Left hindlimb (tissue), 1 donor: ENCODE measurements around the gene TEAD2.

Experiments
- DNase-seq: peaks from one replicate; pipeline ENCODE4 v3.0.0-alpha.2; 2018

The TEAD2 gene

DNA sequence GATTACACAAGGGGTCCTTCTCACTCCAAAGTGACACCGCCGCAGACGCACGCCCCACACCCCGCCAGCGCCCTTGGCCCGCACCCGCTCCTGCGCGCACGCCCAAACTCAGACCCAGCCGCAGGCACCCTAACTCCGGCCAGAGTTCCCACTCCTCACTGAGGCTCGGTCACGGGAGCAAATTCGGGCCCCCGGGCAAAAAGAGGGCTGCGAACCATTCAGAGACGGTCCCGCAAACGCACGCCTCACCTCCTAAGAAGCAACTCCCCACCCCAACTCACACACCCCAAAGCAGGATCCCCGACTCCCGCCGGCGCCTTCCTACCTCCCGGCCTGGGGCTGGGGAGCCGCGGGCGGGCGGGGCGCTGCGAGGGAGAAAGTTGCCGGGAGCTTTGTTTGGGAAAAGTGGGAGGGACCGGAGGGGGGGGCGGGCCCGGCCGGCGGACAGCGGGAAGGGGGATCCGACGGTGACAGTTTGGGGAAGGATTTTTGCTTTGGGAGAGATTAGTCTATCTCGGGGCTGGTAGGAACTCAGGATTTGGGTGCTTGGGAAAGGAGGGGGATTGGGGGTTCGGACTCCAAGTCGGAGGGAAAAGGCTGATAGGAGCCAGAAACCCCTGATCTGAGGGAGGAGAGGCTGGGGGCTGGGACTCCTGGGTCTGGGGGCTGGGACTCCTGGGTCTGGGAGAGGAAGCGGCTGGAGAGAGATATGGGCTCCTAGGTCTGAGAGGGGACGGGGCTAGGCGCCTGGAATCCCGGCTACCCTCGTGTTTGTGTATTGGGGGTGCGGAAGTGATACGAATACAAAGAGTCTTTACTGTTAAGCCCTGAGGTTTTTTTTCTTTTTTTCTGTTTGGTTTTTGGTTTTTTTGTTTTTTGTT is at the start of gene TEAD2:
Gene TEAD2, minus strand, starts transcription at position 369 of the 881 bp plus-strand sequence. CDS start 2,341 bp downstream, outside the sequence.
- peak; percentile 91 for DNase-seq

DNA sequence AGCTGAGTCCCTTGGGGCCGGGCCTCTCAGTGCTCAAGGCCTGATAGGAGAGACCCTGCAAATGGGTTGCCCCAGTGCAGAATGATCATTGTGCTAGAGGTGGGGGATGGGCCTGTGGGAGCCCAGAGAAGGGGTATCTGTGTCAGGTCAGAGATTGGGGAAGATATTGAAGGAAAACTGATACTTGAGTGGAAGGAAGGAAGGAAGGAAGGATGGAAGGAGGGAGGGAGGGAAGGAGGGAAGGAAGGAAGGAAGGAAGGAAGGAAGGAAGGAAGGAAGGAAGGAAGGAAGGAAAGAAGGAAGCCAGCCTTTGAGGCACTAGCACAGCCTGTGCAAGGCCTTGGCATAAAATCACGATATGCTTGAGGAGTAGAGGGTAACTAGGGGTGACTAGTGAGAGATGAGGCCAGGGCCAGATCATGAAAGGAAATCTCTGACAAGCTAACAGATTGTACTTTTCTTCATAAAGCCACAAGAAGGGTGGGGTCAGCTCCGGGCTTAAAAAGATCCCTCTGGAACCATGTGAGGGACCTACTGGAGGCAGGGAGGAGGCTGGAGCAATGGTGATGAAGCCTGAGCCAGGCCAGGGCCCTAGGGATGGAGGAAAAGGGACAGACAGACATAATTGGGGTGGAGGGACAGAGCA is 49.6 kb upstream of the TEAD2 start:
- DNase-seq = no peak

DNA sequence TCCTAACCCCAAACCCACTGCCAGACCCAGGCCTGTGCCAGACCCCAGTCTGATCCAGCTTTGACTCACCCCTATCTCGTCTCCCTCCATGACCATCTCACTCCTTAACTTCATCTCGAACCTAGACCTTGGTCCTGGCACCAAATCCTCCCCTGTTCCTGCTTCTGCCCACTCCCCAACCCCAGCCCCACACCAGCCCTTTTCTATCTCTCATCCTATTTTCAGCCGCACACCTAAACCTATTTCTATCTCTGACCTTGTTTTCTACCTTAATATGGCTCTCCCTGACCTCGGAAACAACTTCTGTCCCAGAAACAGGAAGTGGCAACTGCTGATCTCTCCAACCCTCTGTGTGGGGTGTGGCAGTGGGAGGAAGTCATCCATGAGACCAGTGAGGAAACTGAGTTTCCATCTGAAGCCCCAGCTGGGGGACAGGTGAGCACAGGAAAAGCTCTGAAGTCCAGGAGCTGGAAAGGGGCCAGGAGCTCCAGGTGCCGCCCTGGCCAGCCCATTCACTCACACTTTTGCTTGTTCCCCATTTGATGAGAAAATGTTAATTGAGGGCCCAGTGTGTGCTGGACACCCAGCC is 47.3 kb upstream of the TEAD2 start:
- no peak for DNase-seq

DNA sequence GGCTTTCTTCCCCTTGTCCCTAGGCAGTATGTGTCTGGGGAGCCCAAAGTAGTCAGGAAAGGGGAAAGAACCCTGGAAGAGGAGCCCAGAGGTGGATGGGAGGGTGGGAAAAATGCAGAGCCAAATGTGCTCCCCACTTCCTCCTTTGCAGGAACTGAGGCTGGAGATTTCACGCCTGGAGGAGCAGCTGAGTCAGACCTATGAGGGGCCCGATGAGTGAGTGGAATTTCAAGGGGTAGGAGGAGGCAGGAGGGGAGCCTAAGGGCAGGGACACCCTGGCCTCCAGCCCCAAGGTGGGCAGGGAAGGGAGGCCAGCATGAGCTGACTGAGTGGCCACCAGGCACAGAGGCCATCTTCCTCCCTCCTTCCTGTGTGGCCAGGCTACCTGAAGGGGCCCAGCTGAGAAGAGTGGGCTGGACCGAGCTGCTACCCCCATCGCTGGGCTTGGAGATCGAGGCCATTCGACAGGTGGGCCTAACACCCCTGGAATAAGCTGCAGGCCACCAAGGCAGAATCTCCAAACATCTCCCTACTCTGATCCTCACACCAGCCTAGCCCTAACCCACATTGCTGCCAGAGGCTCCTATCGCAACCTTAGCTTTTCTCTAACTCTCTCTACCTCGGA is 46.7 kb upstream of the TEAD2 start:
- no peak for DNase-seq

DNA sequence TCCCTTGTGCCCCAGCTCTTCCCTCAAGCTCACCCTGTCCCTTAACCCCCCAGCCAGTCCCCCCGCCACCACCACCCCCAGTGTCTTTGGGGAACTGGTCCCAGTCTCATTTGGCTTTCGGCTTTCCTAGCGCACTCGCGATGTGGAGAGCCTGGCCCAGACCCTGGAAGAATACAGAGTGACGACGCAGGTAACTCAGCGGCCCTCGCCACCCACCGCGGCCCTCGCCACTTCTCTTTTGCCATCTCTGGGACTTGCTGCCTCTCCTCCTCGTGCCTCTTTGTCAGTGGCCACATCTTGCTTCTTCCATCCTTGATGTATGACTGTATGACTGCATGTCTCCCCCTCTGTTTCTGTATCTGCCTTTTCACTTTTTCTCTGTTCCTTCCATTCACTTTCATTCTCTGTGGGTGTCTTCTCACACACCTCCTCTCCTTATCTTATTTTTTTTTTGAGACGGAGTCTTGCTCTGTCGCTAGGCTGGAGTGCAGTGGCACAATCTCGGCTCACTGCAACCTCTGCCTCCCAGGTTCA is 45.3 kb upstream of the TEAD2 start:
- DNase-seq = no peak

DNA sequence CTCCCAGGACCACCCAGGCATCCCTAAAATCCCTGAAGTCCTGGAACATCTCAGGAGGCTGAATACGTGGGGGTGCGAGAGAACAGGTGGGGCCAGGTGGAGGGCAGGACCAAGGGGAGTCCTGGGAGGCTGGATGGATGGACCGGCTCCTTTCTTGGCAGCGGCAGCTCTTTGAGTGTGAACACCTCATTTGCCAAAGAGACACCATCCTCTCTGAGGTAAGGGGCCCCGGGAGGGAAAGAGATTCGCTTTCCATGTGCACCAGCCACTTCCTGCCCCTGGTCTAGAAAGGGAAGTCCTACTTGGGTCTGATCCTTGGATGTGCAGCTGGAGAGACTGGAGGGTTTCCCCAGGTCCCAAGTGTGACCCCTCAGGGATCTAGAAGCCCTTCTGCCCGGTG is 44.9 kb upstream of the TEAD2 start:
- DNase-seq = no peak

DNA sequence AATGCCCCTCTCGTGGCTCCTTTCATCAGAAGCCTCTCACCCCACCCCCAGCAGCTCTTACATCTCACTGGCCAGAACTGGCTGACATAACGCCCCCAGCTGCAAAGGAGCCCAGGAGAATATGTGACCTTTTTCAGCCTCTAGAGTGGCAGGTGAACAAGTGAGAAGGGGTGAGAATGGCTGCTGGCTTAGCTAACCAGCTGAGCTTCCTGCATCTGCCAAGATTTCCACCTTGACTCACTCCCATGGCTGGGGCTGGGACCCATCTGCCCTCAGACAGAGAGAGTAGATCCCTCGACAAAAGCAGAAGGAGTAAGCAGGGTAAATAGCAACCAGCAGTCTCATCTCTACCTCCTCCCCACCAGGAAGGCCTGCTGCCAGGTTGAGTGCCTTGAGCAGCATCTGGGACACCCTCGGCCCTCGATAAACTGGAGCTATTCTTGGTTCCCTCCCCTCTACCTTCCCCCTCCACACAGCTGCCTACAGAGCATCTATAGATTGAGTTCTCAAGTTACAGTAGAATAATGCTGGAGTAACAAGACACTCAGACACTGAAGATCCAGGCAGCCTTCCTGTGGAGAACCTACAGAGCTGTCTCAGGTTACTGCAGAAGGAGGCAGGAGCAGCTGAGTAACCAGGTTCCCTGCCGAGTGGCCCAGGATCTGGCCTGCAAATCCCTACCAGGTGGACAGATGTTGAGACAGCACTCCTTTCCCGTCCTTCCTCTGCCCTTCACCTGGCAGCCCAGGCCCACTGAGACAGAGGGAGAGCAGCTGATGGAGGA is 41.4 kb upstream of the TEAD2 start:
- DNase-seq = no peak

DNA sequence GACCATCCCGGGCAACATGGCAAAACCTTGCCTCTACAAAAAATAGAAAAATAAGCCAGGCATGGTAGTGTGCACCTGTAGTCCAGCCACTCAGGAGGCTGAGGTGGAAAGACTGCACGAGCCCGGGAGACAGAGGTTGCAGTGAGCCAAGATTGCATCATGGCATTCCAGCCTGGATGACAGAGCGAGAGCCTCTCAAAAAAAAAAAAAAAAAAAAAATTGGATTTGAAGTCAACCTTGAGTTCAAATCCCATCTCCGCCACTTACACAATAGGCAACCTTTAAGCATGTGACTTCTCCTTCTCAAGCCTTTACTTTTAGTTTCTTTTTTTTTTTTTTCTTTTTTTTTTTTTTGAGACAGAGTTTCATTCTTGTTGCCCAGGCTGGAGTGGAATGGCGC is 37.8 kb upstream of the TEAD2 start:
- no peak for DNase-seq

DNA sequence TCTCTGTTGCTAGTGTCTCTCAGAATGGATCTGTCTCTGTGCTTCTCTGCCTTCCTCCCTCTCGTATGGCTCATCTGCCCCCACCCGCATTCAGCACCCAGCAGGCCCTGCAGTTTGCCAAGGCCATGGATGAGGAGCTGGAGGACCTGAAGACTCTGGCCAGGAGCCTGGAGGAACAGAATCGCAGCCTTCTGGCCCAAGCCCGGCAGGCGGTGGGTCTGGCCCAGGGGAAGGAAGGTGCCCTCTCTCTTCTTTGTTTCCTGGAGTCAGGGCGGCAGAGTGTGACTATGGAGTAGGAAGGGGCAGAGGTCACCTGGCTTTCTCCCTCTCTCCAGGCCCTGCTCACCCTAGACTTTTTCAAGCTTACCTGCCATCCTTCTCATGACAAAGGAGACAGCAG is 36.7 kb upstream of the TEAD2 start:
- DNase-seq = no peak

DNA sequence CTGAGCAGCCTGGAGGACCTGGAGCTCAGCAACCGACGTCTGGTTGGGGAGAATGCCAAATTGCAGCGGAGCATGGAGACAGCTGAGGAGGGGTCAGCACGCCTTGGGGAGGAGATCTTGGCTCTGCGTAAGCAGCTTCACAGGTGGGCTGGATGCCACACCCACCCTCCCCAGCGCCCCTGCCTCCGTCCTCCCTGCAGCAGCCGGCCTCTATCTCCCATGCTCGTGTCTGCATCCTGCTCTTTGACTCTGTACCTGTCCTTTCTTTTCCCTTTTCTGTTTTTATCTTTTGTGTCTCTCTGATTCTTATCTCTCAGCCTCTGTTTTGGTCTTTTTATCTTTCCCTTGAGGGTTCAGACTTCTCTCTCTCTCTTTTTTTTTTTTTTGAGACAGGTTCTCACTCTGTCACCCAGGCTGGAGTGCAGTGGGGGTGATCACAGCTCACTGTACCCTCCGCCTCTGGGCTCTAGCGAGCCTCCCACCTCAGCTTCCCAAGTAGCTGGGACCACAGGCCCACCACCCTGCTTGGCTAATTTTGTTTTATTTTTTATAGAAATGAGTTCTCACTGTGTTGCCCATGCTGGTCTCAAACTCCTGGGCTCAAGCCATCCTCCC is 35.9 kb upstream of the TEAD2 start:
- no peak for DNase-seq

DNA sequence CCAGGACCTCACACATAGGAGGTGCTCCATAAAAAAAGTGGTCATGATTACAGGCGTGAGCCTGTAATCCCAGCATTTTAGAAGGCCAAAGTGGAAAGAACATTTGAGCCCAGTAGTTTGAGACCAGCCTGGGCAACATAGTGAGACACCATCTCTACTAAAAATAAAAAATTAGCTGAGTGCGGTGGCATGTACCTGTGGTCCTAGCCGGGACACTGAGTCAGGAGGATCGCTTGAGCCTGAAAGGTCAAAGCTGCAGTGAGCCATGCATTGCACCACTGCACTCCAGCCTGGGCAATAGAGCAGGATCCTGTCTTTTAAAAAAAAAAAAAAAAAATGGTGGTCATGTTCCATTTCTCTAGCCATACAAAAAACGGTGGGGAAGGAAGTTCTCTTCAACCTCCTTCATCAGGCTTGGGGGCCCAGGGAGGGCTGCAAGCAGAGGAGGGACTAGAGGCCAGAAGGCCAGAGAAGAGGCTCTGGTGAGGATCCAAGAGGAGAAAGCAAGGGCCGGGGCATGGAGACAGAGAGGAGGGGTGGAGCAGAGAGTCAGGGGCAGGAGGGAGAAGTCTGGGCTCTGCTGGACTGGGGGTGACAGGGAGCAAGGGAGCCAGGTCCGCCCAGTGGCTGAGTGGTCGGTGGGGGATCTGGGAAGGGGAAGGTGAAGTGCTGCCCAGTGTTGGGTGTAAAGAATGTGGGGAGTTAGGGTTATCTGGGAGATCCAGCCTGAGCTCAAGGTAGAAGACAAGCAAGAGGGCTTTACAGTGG is 34.7 kb upstream of the TEAD2 start:
- DNase-seq = no peak

DNA sequence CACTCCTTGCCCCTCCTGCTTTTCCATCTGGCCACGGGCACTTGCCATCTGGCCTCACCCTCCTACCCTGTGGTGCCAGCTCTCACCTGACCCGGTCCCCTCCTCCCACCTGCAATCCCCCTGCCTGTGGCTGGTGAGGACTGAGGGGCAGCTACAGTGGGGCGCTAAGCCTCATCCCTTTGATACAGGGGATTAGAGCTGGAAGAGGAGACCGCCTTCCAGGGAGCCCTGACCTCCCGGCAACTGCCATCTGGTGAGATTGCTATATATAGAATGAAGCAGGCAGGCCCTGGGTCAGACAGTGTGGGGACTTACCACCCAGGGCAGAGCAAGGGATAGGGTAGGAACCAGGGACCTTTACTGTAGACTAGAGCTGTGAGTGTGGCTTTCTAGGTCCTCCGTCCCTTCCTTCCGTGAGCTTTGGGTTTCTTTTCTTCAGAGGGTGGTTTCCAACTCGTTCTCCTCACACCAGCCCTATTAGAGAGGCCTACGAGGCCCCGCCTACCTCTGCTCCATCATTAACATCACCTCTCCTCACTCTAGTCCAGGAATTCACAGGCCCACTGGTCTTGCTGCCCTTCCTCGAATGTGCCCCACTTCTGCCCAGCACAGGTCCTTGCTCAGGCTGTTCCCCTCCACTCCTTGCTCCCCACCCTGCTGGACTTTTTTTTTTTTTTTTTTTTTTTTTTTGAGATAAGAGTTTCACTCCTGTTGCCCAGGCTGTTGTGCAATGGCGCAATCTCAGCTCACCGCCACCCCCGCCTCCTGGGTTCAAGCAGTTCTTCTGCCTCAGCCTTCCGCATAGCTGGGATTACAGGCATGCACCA is 33.6 kb upstream of the TEAD2 start:
- no peak for DNase-seq

DNA sequence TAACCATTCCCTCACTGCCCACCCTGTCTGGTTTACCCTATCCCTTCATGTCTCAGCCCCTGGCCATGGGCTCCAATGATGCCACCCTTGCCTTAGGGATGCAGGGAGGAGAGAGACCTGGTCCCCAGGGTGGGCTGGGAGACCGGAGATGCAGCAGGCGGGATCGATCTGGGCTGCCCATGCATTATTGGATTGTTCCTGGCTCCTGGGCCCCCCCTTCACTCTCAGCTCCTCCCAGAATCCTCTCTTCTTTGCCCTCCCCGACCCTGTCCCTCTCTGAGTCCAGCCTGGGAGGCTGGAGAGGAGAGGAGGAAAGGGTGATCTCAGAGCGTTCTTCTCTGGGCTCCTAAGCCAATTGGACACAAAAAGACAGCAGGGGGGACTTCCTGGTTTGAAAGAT is 31.7 kb upstream of the TEAD2 start:
- no peak for DNase-seq

DNA sequence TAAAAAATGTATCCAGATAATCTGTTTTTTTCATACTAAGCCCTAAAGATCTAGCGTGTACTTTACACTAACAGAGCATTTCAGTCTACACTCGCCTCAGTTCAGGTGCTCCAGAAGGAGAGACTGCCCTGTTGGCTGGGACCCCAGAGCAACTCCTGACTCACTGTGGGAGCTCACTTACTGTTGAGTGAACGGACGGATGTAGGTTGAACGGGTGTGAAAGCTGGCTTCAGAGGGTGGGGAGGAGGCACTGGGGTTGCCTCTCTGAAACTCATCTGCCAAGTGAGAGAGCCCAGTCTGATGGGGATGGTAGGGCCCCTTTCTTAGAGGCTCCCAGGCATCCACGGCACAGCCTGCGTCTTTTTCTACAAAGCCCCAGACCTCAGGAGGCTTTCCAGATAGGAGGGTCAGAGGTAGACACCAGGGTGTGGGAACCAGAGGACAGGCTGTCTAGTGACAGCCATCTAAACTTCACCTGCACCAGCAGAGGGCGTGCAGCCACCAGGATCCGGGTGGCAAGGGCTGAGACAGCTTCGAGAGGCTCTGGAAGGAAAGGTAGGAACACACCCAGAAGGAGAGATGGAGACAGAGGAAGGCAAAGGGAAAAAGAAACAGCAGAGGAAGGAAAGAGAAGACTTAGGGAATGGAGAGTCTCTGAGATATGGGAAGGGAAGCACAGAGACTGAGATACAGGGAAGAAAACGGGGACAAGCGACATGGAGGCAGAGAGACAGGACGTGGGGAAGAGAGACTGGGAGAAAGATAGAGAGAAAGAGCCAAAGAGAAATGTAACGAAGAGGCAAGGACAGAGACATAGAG is 29.6 kb upstream of the TEAD2 start:
- peak; percentile 80 for DNase-seq

DNA sequence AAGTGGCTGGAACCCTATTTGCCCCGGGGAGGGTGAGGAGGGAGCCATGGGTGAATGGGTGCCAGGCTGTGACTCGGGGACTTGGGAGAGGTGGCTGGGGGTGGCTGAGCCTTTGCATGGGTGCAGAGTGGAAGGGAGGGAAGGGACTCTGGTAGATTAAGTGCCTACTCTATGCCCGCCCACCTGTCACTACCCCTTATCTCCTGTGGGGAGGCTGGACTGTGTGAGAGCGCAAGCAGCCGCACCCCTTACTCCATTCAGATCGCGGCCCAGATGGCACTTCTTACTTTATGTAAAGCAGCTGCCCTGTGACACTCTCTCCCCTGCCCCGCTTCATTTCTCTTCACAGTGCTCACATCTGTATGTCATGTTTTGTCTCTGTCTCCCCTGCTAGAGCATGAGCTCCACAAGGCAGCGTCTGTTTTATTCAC is 28.7 kb upstream of the TEAD2 start:
- no peak for DNase-seq

DNA sequence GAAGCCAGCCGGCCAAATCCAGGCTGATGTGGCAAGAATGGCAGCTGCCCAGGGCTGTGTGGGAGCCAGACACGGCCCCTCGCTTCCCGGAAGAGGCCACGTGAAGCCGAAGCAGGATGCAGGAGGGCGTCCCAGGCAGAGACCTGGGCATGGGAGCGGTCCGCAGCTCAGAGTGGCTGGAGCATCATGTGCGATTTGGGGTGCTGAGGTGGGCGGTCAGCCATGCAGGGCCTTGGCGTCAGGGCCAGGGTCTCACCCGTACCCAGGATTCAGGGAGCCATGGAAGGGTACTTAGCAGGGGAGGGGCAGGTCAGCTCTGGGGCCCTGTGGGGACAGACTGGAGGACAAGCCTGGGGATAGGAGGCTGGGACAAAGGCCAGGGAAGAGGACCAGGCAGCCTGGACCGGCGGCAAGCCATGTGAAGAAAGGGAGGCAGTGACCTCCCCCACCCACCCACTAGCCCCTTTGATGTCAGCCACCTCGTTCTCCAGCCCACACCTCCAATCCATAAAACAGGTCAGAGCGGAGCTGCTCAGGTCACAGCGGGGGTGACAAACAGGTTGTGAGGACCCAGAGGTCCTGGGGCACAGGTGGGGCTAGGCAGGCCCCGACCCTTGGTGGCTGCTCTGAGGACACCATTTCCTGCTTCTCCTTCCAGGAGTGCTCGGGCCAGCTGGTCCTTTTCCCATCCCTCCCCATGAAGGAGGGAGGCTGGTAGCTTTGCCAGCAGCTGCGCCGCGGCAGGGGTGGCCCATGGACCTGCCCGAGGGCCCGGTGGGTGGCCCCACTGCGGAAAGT is 28.1 kb upstream of the TEAD2 start:
- DNase-seq = no peak

DNA sequence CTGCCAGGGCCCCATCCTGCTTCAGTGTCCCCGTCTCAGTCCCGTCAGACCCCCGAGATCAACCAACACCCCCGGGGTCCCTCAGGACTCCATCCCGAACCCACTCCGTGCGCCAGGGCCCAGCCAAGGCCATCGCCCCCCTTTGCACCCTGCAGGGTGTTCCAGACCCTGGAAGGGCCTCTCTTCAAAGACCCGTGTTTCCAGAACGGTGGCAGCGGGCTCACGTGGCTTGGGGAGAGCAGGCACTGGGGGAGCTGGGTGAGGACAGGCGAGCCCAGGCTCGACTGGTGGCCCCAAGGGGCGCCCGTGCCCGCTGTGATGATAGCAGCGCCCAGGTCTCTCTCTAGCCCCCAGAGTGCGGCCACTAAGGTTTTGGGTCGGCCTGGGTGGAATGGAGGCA is 27.2 kb upstream of the TEAD2 start:
- no peak for DNase-seq

DNA sequence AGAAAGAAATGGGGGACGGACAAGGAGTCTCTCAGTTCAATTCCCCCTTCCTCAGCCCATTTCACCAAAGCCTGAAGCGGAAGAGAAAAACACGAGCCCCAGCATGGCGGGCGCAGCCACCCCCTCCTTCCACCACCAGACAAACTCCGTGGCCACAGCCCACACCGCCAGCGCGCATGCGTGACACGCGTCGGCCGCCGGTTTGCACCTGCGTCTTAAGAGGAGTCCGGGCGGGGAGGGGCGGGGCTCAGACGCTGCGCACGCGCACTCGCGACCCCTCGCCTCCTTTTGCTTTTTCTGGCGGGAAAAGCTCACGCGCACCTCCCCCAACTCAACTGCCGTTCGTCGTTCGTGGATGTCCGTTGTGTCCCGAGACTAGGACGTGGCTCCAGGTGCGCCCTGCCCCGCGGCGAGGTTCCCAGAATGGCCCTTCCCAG is 25.7 kb upstream of the TEAD2 start, which contains the start of gene KASH5:
Gene KASH5, plus strand, starts transcription at position 314 of the 437 bp plus-strand sequence. CDS start 2,635 bp downstream, outside the sequence.
- peak; percentile 64 for DNase-seq
